DMS79 treated with DMSO at 0.1 percent for 48 hours (cell line): ENCODE measurements around the gene DACH2.

Experiments
- DNase-seq: peaks from one replicate; lab custom pipeline; 2025; lab: John Stamatoyannopoulos, UW

DACH2 gene

DNA sequence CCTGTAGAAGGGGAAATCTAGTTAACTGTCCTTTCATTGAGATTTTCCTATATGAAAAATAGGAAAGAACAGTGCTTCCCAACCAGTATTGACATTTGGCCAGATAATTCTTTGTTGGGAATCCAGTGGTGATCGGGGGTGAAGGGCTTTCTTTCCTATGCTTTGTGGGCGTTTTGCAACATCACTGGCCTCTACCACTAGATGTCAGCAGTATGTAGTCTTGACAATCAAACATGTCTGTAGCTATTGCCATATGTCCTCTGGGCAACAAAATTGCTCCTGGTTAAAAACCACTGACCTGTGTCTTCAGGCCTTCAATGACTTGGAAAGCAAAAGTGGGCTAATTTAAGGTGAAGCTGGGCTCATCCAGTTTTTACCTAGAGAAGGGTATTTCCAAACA lies 658.5 kb downstream of the DACH2 start:
- DNase-seq: no peak

DNA sequence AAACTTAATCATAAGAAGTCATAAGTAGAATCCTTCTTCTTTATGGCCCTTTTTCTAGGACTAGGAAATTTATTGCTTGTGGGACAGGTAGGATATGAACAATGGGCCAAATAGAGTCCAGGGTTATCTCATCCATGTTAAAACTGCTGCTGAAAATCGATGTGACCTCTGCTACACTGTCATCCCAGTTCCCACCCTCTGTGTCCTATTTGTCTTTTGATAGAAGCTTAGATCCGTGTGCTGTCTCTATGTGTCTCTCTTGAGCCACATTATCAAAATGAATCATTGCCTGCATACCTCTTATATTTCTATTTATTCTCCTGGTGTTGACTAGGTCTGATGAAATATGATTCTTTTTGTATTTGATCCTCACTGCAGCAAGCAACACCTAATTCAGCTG lies 661.4 kb downstream of the DACH2 start:
- no peak for DNase-seq

DNA sequence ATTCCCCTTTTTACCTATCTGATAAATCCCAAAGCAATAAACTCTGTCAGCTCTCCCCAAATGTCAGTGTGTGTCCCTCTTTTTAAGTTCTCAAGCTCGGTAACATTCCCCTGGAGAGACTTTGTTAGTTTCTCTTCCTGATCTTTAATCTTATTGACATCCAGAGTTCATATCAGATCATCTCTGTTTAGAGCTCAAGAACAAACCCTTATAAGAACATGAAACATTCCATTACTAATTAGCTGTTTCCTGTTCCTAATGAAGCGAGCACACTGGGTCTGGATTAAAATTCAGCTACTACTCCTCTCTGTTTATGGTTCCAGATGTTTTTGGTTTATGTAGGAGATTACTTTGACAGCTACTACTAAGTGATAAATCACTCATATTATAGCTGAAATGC lies 681.5 kb downstream of the DACH2 start:
- no peak for DNase-seq

DNA sequence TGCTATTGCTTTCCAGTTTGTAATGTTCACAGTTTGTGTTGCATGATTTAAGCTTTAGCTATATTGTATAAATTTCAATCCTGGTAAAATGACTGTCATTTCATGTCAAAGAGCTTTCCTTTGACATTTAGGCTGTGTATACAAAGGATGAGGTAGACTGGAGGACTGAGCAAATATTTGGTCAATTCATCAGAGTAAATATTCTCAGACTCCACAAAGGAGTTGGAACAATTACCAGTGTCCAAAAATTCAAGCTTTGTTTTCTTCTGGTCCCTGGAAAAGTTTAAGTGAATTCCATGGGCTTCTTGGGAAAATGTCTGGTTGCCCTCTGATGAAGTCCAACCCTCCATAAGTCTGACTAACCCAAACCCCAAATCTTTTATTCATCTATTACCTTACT lies 682.4 kb downstream of the DACH2 start:
- DNase-seq: no peak

DNA sequence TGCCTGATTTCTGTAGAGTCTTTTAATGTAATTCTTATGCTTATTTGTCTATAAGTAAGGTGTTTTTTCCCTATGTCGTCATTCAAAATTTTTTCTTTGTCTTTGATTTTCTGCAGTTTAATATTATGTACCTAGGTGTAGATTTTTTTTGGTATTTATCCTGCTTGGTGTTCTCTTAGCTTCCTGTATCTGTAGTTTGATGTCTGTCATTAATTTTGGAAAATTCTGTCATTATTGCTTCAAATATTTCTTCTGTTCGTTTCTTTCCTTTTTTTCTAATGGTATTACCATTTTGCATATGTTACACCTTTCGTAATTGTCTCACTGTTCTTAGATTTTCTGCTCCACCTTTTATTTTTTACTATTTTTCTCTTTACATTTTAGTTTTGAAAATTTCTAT lies 696.9 kb downstream of the DACH2 start:
- DNase-seq: no peak
